Ascending aorta (tissue), 2 donors: Measurements from ENCODE around the gene FANK1. TPM values are rescaled to one million over a fixed set of nuclear protein-coding genes. Genes with fewer than 3 reads are reported as not detected.

Experiments
- DNase-seq, 2 donors: peaks; one replicate each; pipeline ENCODE4 v3.0.0-alpha.2; 2019; ENCODE audit warnings: low spot score in 2 of 2
- H3K27ac ChIP-seq, 2 donors: fragments of 200-600 bp; sonication (generic); one replicate each; pipeline ENCODE4 v1.5.1; 2016 to 2017; ENCODE audit warnings: mild to moderate bottlenecking in 1 of 2
- H3K27me3 ChIP-seq: fragments of 200-600 bp; sonication (generic); one replicate; pipeline ENCODE4 v1.5.1; 2017
- H3K36me3 ChIP-seq, 2 donors: fragments of 200-600 bp; sonication (generic); one replicate each; pipeline ENCODE4 v1.5.1; 2016
- H3K4me1 ChIP-seq, 2 donors: fragments of 200-600 bp; sonication (generic); one replicate each; pipeline ENCODE4 v1.5.1; 2016 to 2017; ENCODE audit warnings: mild to moderate bottlenecking in 1 of 2
- H3K4me3 ChIP-seq, 2 donors: fragments of 200-600 bp; sonication (generic); one replicate each; pipeline ENCODE4 v1.5.1; 2016 to 2017; ENCODE audit warnings: mild to moderate bottlenecking in 1 of 2
- H3K9me3 ChIP-seq, 2 donors: fragments of 200-600 bp; sonication (generic); one replicate each; pipeline ENCODE4 v1.5.1; 2016
- CTCF ChIP-seq, 3 experiments: fragments of 200-600 bp in 2 of 3; fragments of 450-650 bp in 1 of 3; sonication (generic) in 2 of 3; IDR thresholded peaks; one replicate each; pipeline ENCODE4 v1.5.1; 2016 to 2019; ENCODE audit warnings: antibody characterized with exemption in 3 of 3, mild to moderate bottlenecking in 1 of 3, moderate library complexity in 1 of 3
- intact Hi-C: fragments of 100-400 bp; cut with DNase I; formaldehyde crosslinking; loops from one replicate; pipeline ENCODE4 v1.15.1; 2023
- total RNA-seq: library from RNA; depleted of rRNA; stranded (reverse); fragments of >200 nt; gene quantifications from one replicate; pipeline ENCODE4 v1.1.0, GENCODE V29; 2016

The FANK1 gene
- total RNA-seq, 1 donor from 2014 or later, result not detected

GRCh38 chr10:126049759-126050700 lies 153.7 kb downstream of the FANK1 start:
- Histone ChIP-seq H3K4me1 (peaks cover 0 to 3% of the 10 kb centered on the region in 2 donors), H3K36me3 (no peaks in the 10 kb centered on the region), H3K27me3 (no peaks in the 10 kb centered on the region), H3K4me3 (no peak overlapping the region), H3K27ac (peak overlapping the region; percentile 43 to 72), H3K9me3 (no peaks in the 10 kb centered on the region)
- no peak for DNase-seq
- intact Hi-C loops, result no loop called here
- TF ChIP-seq CTCF (IDR thresholded peaks at IDR 0.05), result no peak

GRCh38 chr10:126052171-126052570 lies 155.8 kb downstream of the FANK1 start:
- no peak for TF ChIP-seq CTCF (IDR thresholded peaks at IDR 0.05)
- peaks cover 0 to 3% of the 10 kb centered on the region in 2 donors for H3K4me1 ChIP-seq
- no peaks in the 10 kb centered on the region for H3K27me3 ChIP-seq
- H3K36me3 ChIP-seq, result no peaks in the 10 kb centered on the region
- intact Hi-C loops, result no loop called here
- H3K4me3 ChIP-seq, result no peak overlapping the region
- no peaks in the 10 kb centered on the region for H3K9me3 ChIP-seq
- H3K27ac ChIP-seq, result no peak overlapping the region
- DNase-seq, result no peak

GRCh38 chr10:126054191-126054590 lies 157.8 kb downstream of the FANK1 start:
- no peak for TF ChIP-seq CTCF (IDR thresholded peaks at IDR 0.05)

GRCh38 chr10:126057494-126057893 lies 161.1 kb downstream of the FANK1 start:
- no peak for DNase-seq
- Histone ChIP-seq H3K9me3 (no peaks in the 10 kb centered on the region), H3K27ac (no peak overlapping the region), H3K27me3 (no peaks in the 10 kb centered on the region), H3K4me1 (peaks cover 0 to 17% of the 10 kb centered on the region in 2 donors), H3K36me3 (no peaks in the 10 kb centered on the region), H3K4me3 (no peak overlapping the region)
- TF ChIP-seq CTCF (IDR thresholded peaks at IDR 0.05), result no peak
- intact Hi-C loops, result no loop called here

More at GRCh38 chr10:126054191-126054590, 157.8 kb downstream of the FANK1 start:
- DNase-seq, result no peak
- Histone ChIP-seq H3K4me1 (peaks cover 0 to 3% of the 10 kb centered on the region in 2 donors), H3K4me3 (no peak overlapping the region), H3K9me3 (no peaks in the 10 kb centered on the region), H3K36me3 (no peaks in the 10 kb centered on the region), H3K27ac (no peak overlapping the region), H3K27me3 (no peaks in the 10 kb centered on the region)
- intact Hi-C loops, result no loop called here

- H3K27ac ChIP-seq, result no peak overlapping the region
These were observed 161.7 kb downstream of the FANK1 start for GRCh38 chr10:126058104-126058503.

More at GRCh38 chr10:126058104-126058503, 161.7 kb downstream of the FANK1 start:
- H3K36me3 ChIP-seq, result no peaks in the 10 kb centered on the region
- no peaks in the 10 kb centered on the region for H3K27me3 ChIP-seq
- intact Hi-C loops, result no loop called here
- peaks cover 3 to 21% of the 10 kb centered on the region in 2 donors for H3K4me1 ChIP-seq
- no peaks in the 10 kb centered on the region for H3K9me3 ChIP-seq
- no peak for TF ChIP-seq CTCF (IDR thresholded peaks at IDR 0.05)
- no peak for DNase-seq
- no peak overlapping the region for H3K4me3 ChIP-seq
